ENCODE measurements around the gene VWA3A.
"Not testable (repeated sequence)": the region's sequence is repeated elsewhere in the genome, so short reads cannot be mapped to it uniquely, and the experiment has no call there.

VWA3A gene

DNA sequence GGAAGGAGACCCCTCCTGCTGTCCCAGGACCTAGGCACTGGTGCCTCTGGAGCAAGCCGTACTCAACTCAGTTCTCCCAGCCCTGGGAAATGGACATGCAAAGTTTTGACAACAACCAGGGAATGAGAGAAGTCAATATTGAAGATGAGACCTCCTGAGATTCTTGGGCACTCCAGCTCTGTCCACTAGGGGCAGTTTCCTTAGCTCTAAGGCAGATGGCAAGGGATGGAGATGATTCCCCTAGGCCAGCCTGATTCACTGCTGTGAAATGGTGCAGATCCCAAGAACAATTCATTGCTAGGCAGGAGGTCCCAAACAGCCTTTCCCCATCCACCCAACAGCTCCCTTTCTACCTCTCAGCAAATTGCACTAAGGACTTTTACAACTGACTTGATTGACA, 49.4 kb downstream of the VWA3A start:
- no peak for DNase-seq

DNA sequence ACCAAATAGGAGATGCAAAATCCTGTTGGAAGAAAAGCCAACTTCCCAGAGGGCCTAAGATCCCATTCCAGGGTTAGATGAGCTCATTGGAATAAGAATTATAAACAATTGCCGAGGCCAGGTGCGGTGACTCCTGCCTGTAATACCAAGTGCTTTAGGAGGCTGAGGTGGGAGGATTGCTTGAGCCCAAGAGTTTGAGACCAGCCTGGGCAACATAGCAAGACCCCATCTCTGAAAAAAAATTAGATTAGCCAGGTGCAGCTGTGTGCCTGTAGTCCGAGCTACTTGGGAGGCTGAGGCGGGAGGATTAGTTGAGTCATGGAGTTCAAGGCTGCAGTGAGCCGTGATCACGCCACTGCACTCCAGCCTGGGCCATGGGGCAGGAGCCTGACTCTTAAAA, 52.2 kb downstream of the VWA3A start:
- DNase-seq, result no peak

DNA sequence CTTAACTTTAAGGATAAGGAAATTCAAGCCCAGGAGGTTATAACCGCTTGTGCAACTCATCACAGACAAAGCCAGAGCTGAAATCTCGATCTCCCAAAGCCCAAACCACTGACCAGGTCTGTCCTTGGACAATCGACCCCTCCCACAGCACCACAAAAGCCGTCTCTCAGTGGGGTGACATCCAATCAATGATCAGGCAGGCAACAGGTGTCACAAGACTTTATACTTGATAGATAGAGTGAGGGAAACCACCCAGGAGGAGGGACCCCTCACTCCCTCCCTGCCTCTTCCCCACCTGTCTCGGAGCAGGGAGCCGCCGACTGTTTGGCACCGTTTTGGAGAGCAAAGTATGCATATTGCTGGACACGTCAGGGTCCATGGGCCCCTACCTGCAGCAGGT, 55.5 kb downstream of the VWA3A start:
- DNase-seq, result no peak

DNA sequence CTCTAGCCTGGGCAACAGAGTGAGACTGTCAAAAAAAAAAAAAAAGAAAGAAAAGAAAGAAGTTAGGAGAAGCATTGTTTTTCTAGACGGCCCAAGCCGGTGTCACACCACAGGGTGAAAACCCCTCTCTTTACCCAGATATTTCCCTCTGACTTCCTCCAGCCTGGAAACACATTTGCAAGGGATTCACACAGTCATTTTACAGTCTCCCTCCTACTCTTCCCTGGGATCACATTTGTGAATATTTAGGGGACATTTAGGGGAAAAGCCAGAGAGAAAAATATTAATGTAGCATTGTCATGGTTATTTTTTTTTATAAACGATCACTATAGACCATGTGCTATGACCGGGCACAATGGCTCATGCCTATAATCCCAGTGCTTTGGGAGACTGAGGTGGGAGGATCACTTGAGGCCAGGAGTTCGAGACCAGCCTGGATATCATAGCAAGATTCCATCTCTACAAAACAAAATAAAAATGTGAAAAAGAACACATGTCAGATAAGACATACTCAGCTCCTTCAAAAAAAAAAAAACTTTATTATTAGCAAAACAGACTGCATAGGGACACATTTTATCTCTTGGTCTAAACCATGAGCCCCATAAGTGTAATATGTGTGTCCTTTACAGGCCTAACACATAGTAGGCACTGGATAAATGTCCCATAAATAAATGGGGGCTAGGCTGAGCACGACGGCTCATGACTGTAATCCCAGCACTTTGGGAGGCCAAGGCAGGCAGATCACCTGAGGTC, 59.1 kb downstream of the VWA3A start:
- DNase-seq, result no peak

DNA sequence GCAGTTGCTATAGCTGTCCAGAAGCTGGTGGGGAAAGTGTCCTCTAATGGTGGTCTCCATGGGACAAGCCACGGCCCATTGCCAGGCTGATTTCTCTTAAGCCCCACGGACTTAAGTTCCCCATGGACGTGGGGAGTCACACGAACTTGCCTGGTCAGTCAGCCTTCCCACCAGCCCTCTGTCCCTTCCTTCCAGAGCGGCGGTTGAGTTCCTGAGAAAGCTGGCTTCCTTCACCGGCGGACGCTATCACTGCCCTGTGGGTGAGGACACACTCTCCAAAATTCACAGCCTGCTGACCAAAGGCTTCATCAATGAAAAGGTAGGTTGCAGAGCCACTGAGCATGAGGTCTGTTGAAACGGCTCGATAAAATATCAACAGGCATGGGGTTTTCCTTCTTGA, 60.0 kb downstream of the VWA3A start:
- DNase-seq, result no peak

DNA sequence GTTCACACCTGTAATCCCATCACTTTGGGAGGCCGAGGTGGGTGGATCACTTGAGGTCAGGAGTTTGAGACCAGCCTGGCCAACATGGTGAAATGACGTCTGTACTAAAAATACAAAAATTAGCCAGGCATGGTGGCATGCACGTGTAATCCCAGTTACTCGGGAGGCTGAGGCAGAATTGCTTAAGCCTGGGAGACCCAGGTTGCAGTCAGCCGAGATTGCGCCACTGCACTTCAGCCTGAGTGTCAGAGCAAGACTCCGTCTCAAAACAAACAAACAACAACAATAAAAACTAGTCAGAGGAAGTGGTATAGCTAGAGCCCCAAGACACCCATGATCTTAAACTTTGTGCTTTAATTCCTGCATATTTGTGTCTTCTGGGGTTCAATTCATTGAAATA, 60.7 kb downstream of the VWA3A start:
- not testable (repeated sequence) for DNase-seq

DNA sequence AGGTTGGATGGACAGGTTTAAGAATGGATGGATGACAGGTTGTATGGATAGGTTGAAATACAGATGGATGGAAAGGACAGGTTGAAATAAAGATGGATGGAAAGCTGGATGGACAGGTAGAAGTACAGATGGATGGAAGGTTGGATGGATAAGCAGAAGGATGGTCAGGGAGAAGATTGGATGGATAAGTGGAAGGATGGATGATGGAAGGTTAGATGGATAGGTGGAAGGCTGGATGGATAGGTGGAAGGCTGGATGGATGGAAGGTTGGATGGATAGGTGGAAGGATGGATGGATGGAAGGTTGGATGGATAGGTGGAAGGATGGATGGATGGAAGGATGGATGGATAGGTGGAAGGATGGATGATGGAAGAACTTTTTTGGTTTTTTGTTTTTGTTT, 69.1 kb downstream of the VWA3A start:
- no peak for DNase-seq

DNA sequence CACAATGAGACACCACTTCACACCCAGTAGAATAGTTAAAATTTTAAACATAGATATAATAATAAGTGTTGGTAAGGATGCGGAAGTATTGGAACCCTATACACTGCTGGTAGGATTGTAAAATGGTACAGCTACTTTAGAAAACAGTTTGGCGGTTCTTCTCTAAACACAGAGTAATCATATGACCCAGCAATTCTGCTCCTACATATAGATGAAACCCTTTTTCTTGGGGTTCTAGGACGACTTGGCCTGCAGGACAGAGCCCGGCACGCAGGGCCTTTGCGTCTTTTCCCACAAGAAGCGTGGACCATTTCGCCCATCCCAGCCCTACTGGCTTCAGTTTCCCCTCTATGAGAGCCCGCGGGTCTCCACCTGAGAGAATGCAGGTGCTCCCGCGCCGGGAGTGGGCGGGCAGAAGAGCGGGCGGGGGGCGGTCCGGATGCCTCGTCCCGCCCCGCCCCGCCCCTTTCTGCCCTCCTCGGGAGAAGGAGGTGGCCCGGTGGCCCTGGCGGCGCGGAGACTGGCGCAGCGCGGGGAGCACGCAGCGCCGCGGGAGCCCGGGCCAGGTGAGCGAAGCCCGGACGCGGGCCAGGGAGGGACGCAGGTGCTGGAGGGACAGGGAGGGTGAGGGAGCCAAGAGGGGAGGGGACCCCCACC, 69.8 kb downstream of the VWA3A start, which contains the start of gene SDR42E2:
SDR42E2 (plus strand) TSS at position 508 of the 657 bp plus-strand sequence. CDS start 3,077 bp downstream, outside the sequence.
- DNase-seq, result peak; percentile 18

DNA sequence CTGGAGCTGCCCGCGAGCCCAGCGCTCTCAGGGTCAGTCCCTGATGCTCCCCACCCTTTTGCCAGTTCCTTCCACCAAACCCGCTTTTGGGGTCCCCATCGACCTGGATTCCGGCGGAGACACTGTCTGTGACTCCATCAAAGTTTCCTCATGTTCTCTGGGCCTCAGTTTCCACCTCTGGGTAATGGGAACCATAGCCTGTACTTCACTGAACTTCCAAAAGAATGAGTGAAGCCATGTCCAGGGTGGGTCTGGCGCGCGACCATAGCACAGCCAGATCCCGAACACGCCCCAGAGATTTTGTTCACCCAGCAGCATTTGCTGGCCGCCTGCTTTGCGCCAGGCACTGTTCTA, 70.3 kb downstream of the VWA3A start:
- DNase-seq, result no peak

DNA sequence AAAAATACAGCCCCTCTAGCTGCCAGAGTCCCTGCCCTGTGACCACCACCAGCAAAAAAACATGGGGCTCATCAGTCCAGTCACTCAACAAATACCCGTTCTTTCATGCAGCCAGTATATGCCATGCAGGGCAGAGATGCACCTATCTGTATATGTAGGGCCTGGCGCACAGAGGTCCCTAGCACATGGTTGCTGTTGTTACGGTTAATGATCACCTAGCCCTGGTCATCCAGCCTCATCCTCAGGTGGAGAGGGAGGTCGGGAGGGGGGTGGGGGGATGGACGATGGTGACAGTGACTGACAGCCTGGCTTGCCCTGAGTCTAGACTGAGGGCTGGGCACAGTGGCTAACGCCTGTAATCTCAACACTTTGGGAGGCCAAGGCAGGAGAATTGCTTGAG, 71.5 kb downstream of the VWA3A start:
- no peak for DNase-seq

DNA sequence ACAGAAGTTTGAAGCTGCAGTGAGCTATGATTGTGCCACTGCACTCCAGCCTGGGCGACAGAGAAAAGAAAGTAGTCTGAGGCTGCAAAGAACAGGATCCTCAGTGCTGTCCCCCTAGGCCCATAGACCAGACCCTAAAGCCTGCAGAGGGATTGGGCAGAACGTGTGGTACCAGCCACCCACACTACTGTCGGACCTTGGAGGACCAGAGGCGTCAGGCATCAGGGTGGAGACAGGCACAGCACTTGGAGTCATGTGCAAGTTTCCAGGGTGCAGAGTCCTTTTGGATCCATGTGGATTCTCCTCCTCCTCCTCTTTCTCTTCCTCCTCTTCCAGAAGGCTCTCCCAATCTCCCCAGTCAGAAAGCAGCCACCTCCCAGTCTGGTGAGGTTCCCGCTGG, 72.1 kb downstream of the VWA3A start:
- DNase-seq, result no peak

DNA sequence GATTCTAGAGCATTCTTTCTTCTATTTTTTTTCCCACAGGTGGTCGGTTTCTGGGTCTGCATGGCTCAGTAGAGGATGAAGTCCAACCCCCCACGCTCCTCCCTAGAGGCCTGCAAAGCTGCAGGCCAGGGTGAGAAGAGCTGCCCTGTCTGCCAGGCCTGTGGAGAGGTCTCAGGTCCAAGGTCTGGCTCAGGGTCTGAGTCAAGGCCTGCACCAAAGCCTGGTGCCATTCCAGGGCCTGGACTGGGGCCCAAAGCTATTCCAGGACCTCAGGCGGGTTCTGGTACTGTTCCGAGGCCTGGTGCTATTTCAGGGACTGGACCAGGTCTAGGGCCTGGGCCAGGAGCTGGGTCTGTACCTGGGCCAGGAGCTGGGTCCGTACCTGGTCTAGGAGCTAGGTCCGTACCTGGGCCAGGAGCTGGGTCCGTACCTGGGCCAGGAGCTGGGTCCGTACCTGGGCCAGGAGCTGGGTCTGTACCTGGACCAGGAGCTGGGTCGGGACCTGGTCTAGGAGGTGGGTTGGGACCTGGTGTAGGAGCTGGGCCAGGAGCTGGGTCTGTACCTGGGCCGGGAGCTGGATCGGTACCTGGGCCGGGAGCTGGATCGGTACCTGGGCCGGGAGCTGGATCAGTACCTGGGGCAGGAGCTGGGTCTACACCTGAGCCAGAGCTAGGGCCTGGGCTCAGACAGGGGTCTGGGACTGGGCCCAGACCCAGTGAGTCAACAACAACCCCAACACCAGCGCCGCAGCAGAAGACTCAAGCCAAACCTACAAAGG, 73.4 kb downstream of the VWA3A start:
- DNase-seq, result no peak

DNA sequence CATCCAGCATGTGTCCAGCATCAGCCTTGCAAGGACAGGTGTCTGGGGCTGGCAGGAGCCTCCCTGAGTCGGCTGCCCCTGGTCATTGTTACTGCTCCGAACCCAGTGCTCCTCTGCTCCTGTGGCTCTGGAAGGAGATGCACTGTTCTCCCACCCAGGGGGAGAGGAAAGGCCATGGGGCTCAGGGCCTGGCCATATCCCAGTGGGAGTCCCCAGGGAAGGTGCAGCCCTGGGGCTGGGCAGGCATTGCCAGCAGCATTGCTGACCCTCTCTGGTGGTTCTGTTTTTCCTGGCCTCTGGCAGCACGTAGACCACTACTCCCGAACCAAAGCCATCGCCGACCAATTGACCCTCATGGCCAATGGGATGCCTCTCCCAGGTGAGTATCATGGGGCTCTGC, 79.6 kb downstream of the VWA3A start:
- DNase-seq, result no peak

DNA sequence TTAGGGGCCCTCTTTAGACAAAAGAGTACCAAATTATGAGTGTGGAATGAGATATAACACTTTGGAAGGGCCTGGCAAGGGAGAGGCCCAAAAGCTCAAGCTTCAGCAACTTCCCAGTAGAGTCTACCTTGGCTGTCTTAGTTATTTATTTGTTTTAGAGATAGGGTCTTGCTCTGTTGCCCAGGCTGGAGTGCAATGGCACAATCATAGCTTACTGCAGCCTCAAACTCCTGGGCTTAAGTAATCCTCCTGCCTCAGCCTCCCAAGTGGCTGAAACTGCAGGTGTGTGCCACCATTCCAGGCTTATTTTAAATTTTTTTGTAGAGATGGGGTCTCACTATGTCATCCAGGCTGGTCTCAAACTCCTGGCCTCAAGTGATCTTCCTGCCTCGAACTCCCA, 80.3 kb downstream of the VWA3A start:
- DNase-seq, result not testable (repeated sequence)

DNA sequence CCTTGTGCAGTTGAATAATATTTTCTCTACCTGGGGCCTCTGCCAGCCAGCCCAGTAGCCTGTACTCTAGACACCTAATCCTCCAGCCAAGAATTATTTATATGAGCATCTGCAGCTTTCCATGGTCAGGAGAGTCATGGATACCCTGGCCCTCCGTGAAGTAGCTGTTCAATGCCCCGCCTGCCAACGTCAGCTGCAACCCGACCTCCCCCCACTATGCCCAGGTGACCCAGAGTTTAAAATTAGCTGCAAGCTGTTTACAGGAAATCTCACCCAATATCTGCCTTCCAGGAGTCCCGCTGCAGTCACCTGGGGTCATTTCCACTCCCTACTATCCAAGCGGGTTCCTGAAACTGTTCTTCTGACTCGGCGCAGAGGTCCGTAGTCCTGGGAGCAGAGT, 82.3 kb downstream of the VWA3A start:
- DNase-seq, result no peak

DNA sequence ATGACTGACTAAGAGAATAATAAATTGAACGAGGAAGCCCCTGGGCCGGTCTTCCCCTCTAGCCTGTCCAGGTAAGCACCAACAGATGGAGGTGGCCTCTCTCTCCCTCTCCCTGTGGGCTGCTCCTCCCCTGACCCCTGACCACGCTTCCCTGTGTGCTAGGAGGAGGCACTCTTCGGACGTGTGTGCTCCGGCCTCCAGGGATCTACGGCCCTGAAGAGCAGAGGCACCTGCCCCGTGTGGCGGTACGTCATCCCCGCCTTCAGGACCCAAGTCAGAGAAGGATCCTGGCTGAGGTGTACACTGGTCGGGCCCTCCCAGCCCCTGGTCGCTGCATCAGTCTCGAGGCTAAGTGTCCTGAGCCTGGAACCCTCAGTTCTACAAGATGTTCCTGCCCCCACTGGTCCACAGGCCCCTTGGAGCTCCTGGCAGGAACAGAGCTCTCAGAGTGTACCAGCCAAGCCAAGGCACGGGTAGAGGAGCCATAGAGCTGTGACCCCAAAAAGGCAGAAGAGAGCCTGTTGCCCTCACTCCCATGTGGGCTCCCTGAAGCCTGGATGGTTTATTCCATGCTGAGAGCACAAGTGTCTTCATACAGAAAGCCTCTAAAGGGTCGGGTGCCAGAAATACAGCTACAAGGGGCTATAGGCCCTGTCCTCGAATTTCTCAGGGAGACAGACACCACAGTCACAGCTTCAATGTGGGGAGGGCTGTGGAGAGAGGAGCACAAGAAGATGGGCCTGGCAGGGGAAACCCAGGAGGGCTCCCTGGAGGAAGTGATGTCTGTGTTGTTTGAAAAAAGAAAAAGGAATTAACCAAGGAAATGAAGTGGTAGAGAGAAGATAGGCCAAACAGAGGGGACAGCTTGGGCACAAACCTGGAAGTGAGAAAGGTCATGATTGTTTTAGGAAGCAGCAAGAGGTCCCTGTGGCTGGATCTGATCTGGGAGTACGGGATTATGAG, 85.9 kb downstream of the VWA3A start:
- DNase-seq, result no peak

DNA sequence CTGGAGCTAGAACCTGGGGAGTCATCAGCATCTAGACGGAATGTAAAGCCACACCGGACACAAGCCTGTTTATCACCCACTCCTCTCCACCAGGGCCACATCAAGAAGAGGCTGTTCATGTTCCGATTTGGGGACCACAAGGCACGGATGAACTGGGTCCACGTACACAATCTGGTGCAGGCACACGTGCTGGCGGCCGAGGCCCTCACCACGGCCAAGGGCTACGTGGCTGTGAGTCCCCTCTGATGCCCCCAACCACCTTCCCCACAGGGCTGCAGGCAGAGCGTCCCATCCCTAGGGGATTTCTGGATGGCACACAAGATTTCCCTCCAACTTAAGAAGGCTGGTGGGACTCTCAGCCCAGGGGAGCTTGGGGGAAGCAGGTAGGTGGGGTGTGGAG, 89.1 kb downstream of the VWA3A start:
- DNase-seq, result no peak

DNA sequence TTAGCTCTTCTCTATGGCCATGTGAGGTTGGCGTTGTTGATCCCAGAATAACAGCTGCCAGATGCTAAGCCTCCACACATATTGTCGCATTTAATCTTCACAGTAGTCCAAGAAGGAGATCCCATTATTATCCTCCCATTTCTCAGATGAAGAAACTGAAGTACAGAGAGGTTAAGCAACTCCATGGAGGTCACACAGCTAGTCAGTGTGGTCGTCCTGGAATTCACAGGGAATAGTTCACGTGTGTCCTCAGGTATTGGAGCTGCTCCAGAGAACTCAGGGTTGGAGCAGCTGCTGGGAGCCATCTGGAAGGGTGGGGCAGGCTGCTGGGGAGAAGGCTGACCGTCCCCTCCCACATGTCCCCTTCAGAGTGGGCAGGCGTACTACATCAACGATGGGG, 89.5 kb downstream of the VWA3A start:
- DNase-seq, result no peak

DNA sequence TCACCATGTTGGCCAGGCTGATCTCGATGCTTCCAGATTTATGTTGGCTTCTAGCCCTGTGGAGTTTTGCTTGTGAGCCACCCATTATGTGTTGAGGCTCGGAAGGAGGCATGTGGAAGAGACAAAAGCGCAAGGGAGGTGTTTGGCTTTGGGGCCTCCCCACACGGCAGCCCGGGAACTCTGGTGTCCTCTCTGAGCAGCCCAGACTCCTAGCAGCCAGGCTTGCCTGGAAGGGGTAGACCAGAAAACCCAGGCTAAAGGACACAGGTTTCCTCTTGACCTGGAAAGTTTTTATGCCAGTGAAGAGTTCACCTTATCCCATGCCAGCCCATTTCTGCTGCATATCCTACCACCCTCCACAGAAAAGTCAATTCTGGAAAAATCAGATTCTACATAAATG, 91.0 kb downstream of the VWA3A start:
- no peak for DNase-seq

DNA sequence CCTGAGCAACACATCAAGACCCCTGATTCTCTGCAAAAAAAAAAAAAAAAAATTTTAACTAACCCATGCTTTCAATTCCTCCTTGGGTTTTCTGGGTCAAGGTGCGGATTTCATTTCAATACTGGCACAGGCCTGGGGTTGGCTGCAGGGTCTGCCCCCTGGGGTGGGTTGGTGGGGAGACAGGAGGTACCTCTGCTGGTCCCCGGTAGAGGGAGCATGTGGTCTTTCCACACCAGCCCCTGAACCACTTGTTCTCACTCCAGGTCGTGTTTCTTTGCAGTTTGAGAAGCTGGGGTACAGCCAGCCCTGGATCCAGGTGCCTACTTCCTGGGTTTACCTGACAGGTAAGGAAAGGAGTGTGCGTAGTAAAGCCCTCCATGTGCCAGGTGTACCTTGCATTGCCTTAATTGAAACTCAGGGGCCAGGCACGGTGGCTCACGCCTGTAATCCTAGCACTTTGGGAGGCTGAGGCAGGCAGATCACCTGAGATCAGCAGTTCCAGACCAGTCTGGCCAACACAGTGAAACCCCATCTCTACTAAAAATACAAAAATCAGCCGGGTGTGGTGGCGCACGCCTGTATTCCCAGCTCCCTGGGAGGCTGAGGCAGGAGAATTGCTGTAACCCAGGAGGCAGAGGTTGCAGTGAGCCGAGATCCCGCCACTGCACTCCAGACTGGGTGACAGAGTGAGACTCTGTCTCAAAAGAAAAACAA, 91.7 kb downstream of the VWA3A start:
- DNase-seq, result no peak

DNA sequence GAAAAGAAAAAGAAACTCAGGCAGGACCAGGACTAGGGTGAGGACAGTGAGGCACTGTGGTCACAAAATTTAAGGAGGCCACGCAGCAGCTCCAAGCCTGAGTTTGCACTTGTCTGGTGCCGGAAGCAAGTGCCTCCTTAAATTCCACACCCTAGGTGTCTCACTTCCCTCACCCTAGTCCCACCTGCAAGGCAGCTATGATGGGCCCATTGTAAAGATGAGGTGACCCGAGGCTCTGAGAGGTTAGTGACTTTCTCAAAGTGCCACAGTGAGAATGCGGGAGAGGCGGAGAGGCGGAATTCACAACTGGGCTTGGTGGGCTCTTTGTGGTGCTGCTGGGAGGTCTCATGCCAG, 92.3 kb downstream of the VWA3A start:
- DNase-seq, result no peak

DNA sequence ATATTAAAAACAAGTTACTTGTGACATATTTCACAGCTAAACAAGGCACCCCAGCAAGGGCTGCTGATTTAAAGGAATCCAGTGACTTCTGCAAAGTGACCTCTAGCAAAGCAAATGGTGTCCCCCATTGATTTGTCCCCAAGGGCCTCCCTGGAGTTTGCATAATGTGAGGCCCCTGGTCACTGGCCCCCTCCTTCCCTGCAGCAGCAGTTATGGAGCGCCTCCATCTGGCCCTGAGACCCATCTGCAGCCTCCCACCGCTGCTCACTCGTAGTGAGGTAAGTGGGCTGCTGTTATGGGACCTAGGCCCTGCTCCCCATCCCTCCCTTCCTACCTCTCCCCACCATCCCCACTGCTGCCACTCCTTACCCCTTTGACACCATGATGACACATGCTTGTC, 94.2 kb downstream of the VWA3A start:
- DNase-seq, result no peak
